MCF 10A (cell line): ENCODE measurements around the gene PLA2G4F. TPM values are rescaled to one million over a fixed set of nuclear protein-coding genes. Genes with fewer than 3 reads are reported as not detected.

Experiments
- BruUV-seq: library from RNA; stranded (reverse); fragments of 400-500 nt; replicated peaks from 2 replicates; lab custom pipeline; 2021; lab: Mats Ljungman, UMichigan
- CTCF ChIA-PET: fragments of 300-600 bp; sonication (Branson Sonifier 250); formaldehyde crosslinking; extraction: SDS; loops from one replicate; lab custom pipeline; 2021; ENCODE audit warnings: antibody characterized with exemption, inconsistent platforms; lab: Yijun Ruan, JAX
- POLR2A ChIA-PET: fragments of 300-600, 350-650 bp; sonication (Branson Sonifier 250); formaldehyde crosslinking; extraction: SDS; loops from one replicate; lab custom pipeline; 2020; ENCODE audit warnings: antibody characterized with exemption, inconsistent platforms; lab: Yijun Ruan, JAX
- DNase-seq: peaks from one replicate; pipeline ENCODE4 v3.0.0-alpha.2; 2018; ENCODE audit not compliant: unreplicated experiment
- H3K27ac Mint-ChIP-seq: one replicate; pipeline ENCODE4 v1.8.0; 2022; ENCODE audit warnings: mild to moderate bottlenecking, low read depth, mixed read lengths; ENCODE audit not compliant: unreplicated experiment
- H3K27me3 Mint-ChIP-seq: one replicate; pipeline ENCODE4 v1.8.0; 2022; ENCODE audit warnings: mixed read lengths; ENCODE audit not compliant: insufficient read depth, unreplicated experiment
- H3K36me3 Mint-ChIP-seq: one replicate; pipeline ENCODE4 v1.8.0; 2022; ENCODE audit warnings: mild to moderate bottlenecking, moderate library complexity, mixed read lengths; ENCODE audit not compliant: insufficient read depth, unreplicated experiment
- H3K4me1 Mint-ChIP-seq: one replicate; pipeline ENCODE4 v1.8.0; 2022; ENCODE audit warnings: mixed read lengths; ENCODE audit not compliant: insufficient read depth, unreplicated experiment
- H3K4me3 Mint-ChIP-seq: one replicate; pipeline ENCODE4 v1.8.0; 2022; ENCODE audit warnings: mild to moderate bottlenecking, moderate library complexity, mixed read lengths; ENCODE audit not compliant: unreplicated experiment
- H3K9me3 Mint-ChIP-seq: one replicate; pipeline ENCODE4 v1.8.0; 2022; ENCODE audit warnings: mixed read lengths; ENCODE audit not compliant: unreplicated experiment
- intact Hi-C: fragments of 100-400 bp; cut with micrococcal nuclease; formaldehyde crosslinking; loops from 2 replicates; pipeline ENCODE4 v1.14.1; 2022
- total RNA-seq: library from RNA; stranded (reverse); gene quantifications from 2 replicates; pipeline ENCODE4 v1.2.3, GENCODE V29; 2022
- TF ChIP-seq, protein P1 (sequence below): fragments of 200-600 bp; IDR thresholded peaks from one replicate; pipeline ENCODE4 v1.8.0; 2022; ENCODE audit warnings: antibody characterized with exemption, mild to moderate bottlenecking; ENCODE audit not compliant: unreplicated experiment

PLA2G4F gene
- total RNA-seq, 1 experiment from 2014 or later = 0.30 TPM

DNA sequence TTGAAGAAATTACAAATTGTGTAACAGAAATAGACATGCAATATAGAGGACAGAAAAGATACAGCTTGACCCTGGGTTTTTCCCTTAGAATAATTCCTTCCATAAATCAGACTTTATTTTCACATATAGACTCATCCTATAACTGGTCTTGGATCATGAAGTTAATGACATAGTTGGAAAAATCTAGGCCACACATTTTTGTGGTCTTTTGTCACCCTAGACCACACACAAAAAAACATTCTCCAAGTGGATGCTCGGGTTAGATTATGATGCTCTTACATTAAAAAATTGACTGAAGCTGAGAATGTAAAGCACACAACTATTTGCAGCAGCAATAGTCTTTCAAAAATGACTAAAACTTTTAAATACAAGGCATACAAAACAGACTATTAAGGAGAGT lies 54.6 kb downstream of the PLA2G4F start:
- Mint-ChIP-seq H3K9me3 (no peaks in the 10 kb centered on the region), H3K27ac (no peak overlapping the region), H3K36me3 (no peaks in the 10 kb centered on the region), H3K27me3 (no peaks in the 10 kb centered on the region), H3K4me3 (no peak overlapping the region), H3K4me1 (peaks cover 6% of the 10 kb centered on the region)
- TF ChIP-seq, protein P1, sequence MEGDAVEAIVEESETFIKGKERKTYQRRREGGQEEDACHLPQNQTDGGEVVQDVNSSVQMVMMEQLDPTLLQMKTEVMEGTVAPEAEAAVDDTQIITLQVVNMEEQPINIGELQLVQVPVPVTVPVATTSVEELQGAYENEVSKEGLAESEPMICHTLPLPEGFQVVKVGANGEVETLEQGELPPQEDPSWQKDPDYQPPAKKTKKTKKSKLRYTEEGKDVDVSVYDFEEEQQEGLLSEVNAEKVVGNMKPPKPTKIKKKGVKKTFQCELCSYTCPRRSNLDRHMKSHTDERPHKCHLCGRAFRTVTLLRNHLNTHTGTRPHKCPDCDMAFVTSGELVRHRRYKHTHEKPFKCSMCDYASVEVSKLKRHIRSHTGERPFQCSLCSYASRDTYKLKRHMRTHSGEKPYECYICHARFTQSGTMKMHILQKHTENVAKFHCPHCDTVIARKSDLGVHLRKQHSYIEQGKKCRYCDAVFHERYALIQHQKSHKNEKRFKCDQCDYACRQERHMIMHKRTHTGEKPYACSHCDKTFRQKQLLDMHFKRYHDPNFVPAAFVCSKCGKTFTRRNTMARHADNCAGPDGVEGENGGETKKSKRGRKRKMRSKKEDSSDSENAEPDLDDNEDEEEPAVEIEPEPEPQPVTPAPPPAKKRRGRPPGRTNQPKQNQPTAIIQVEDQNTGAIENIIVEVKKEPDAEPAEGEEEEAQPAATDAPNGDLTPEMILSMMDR = no peak
- intact Hi-C loops = no loop called here
- no TSS peak for BruUV-seq
- ChIA-PET POLR2A (no interaction called here), CTCF (interaction anchor here (0.6 kb wide), 1 partner anchor 57 kb away, joined by 3 read pairs; no protein-coding TSS in a partner anchor)
- no peak for DNase-seq

DNA sequence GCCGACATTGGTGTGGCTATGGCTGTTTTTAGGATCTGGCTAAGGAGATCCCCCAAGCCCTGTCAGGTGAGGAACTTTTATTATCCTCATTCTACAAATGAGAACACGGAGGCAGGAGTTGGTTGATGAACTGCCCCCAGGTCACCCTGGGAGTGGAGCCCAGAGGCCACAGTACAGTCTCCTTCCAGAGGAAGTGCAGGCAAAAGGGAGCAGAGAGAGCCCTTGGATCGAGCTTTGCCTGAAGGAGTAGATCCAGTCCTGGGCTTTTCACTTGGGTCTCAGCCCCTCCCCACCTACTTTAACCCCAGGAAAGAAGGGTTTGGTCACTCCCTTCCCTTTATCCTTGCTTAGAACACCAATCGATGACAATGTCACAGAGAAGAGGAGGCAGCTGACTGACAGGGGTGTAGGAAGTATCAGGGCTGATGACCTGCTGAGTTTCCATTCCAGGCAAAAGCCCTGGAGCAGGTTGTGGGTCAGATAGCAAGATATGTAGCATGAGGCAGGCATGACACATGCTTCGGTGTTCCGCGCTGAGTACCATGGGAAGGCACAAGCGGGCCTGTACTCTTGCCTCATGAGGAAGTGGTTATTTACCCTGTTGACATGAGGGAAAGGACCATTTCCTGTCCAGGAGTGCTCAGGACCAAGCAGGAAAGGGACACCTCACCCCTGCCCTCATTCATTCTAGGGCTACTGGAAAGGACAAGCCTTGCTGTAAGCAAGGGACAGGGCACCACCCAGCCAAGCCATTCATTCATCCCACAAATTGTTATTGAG lies 56.2 kb downstream of the PLA2G4F start:
- peak; percentile 13 for DNase-seq
- BruUV-seq = no TSS peak
- intact Hi-C loops = no loop called here
- TF ChIP-seq, protein P1 = no peak
- H3K27me3 Mint-ChIP-seq = no peaks in the 10 kb centered on the region
- H3K4me1 Mint-ChIP-seq = peaks cover 6% of the 10 kb centered on the region
- H3K9me3 Mint-ChIP-seq = no peaks in the 10 kb centered on the region
- H3K4me3 Mint-ChIP-seq = no peak overlapping the region
- POLR2A ChIA-PET = interaction anchor here (1.8 kb wide), 1 partner anchor 19 kb away, joined by 5 read pairs; no protein-coding TSS in a partner anchor
- H3K36me3 Mint-ChIP-seq = no peaks in the 10 kb centered on the region
- CTCF ChIA-PET = interaction anchor here (3.4 kb wide), 1 partner anchor 16 kb away, joined by 12 read pairs; no protein-coding TSS in a partner anchor
- no peak overlapping the region for H3K27ac Mint-ChIP-seq

DNA sequence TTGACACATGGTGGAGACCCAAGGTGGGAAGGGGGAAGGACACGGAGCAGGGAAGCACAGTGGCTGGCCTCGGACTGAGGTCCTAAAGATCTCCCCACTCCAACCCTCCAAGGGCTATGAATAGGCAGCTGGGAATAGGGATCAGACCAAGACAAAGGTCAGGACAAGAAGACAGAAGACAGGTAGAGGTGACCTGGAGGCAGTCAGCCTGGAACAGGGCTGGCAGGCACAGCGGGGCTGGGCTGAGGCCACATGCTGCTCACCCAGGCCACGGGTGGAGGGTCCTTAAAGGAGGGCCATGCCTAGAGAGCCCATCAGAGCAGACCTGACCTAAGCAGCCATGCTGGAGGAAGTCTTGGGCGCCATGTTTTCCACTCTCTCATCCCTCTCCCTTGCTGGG lies 59.4 kb downstream of the PLA2G4F start:
- Mint-ChIP-seq H3K4me1 (peaks cover 6% of the 10 kb centered on the region), H3K27ac (no peak overlapping the region), H3K4me3 (no peak overlapping the region), H3K36me3 (no peaks in the 10 kb centered on the region), H3K27me3 (no peaks in the 10 kb centered on the region), H3K9me3 (no peaks in the 10 kb centered on the region)
- TF ChIP-seq, protein P1 = no peak
- no peak for DNase-seq
- intact Hi-C loops = no loop called here
- BruUV-seq = no TSS peak
- POLR2A ChIA-PET = interaction anchor here (1.0 kb wide), 1 partner anchor 11 kb away, joined by 3 read pairs; no protein-coding TSS in a partner anchor
- CTCF ChIA-PET = interaction anchor here (0.7 to 6.8 kb wide), 6 partner anchors 10 to 107 kb away, joined by 3 to 53 read pairs (median 8); no protein-coding TSS in a partner anchor

DNA sequence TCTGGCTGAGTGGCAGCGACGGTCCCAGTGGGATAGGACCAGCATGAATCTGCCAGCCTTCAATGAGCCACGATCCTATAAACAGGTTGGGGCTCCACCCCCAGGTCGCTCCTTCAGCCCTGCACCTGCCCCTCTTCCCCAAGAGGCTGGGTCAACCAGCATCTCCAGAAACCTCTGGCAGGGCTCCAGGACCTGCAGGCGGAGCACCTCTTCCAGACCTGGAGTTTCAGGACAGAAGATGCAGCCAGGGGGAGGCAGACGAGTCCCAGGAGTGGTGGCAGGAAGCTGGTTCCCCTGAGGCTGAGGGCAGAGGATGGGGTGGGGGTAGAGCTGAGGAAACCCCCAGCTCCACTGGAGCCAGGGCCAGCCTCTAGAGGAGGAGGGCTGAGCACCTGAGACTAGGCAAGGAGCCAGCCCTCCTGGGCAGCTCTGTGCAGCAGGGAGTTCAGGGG lies 61.9 kb downstream of the PLA2G4F start, which contains the start of gene PLA2G4D:
TSS of gene PLA2G4D (minus strand) at position 51 of the 452 bp plus-strand sequence. CDS start 103 bp downstream, outside the sequence.
- Mint-ChIP-seq H3K36me3 (no peaks in the 10 kb centered on the region), H3K9me3 (no peaks in the 10 kb centered on the region), H3K4me3 (no peak within 1 kb of the TSS), H3K27me3 (no peaks in the 10 kb centered on the region), H3K4me1 (peaks cover 10% of the 10 kb centered on the region), H3K27ac (no peak within 1 kb of the TSS)
- POLR2A ChIA-PET = interaction anchor here (0.6 to 3.8 kb wide), 4 partner anchors 10 to 57 kb away, joined by 3 to 18 read pairs (median 8); no protein-coding TSS in a partner anchor
- intact Hi-C loops = no loop called here
- DNase-seq = peak; percentile 58
- CTCF ChIA-PET = interaction anchor here (0.7 to 6.8 kb wide), 6 partner anchors 10 to 318 kb away, joined by 3 to 53 read pairs (median 8); no protein-coding TSS in a partner anchor
- no TSS peak for BruUV-seq
- TF ChIP-seq, protein P1 = no peak
